HepG2 (cell line): ENCODE measurements around the gene CLN6. TPM values are rescaled to one million over a fixed set of nuclear protein-coding genes. Genes with fewer than 3 reads are reported as not detected.
A peak's percentile ranks its signal among the peaks of the same experiment; 100 is the strongest.

Source experiments
- AKAP8 ChIP-seq: sonication (generic); formaldehyde crosslinking; IDR thresholded peaks from 2 replicates; pipeline ENCODE4 v1.5.1; 2020; ENCODE audit warnings: mild to moderate bottlenecking, missing genetic modification reagents
- CEBPZ ChIP-seq: IDR thresholded peaks from 2 replicates; pipeline ENCODE4 v1.6.1; 2012; ENCODE audit warnings: low read length, improper control_type of control experiment
- DR1 ChIP-seq: sonication (generic); formaldehyde crosslinking; IDR thresholded peaks from 2 replicates; pipeline ENCODE4 v1.8.0; 2021; ENCODE audit warnings: mild to moderate bottlenecking, missing genetic modification reagents, inconsistent platforms
- FOXA3 ChIP-seq: IDR thresholded peaks from 2 replicates; pipeline ENCODE4 v1.6.1; 2016; ENCODE audit warnings: missing genetic modification reagents, missing compliant biosample characterization
- GZF1 ChIP-seq: sonication (generic); formaldehyde crosslinking; IDR thresholded peaks from 2 replicates; pipeline ENCODE4 v1.5.1; 2020; ENCODE audit warnings: mild to moderate bottlenecking, missing genetic modification reagents
- HDAC2 ChIP-seq: sonication (generic); formaldehyde crosslinking; IDR thresholded peaks from 2 replicates; pipeline ENCODE4 v1.4.0; 2020; ENCODE audit warnings: missing genetic modification reagents
- IRF9 ChIP-seq: sonication (generic); formaldehyde crosslinking; IDR thresholded peaks from 2 replicates; pipeline ENCODE4 v1.8.0; 2022; ENCODE audit warnings: missing genetic modification reagents, mild to moderate bottlenecking, borderline replicate concordance
- NFIB ChIP-seq: sonication (generic); formaldehyde crosslinking; IDR thresholded peaks from 2 replicates; pipeline ENCODE4 v1.9.0; 2021; ENCODE audit warnings: missing genetic modification reagents, mild to moderate bottlenecking, borderline replicate concordance
- SIN3A ChIP-seq: IDR thresholded peaks from 2 replicates; pipeline ENCODE4 v1.6.1; 2011; ENCODE audit warnings: low read depth, mild to moderate bottlenecking, control low read depth, low read length, borderline replicate concordance
- SNAPC2 ChIP-seq: sonication (generic); formaldehyde crosslinking; IDR thresholded peaks from 2 replicates; pipeline ENCODE4 v1.8.1; 2022; ENCODE audit warnings: mild to moderate bottlenecking, missing genetic modification reagents
- YEATS4 ChIP-seq: sonication (generic); formaldehyde crosslinking; IDR thresholded peaks from 2 replicates; pipeline ENCODE4 v1.4.0; 2020; ENCODE audit warnings: missing genetic modification reagents, borderline replicate concordance
- ZIK1 ChIP-seq: sonication (generic); formaldehyde crosslinking; IDR thresholded peaks from 2 replicates; pipeline ENCODE4 v1.5.0; 2020; ENCODE audit warnings: mild to moderate bottlenecking, low read depth, missing genetic modification reagents, borderline replicate concordance
- ZKSCAN8 ChIP-seq: IDR thresholded peaks from 2 replicates; pipeline ENCODE4 v1.6.1; 2016; ENCODE audit warnings: borderline replicate concordance, missing genetic modification reagents, missing compliant biosample characterization
- ZNF382 ChIP-seq: sonication (generic); formaldehyde crosslinking; IDR thresholded peaks from 2 replicates; pipeline ENCODE4 v1.5.0; 2020; ENCODE audit warnings: missing genetic modification reagents, mild to moderate bottlenecking, borderline replicate concordance
- ZNF746 ChIP-seq: sonication (generic); formaldehyde crosslinking; IDR thresholded peaks from 2 replicates; pipeline ENCODE4 v1.8.0; 2022; ENCODE audit warnings: mild to moderate bottlenecking, missing genetic modification reagents
- ZNF75D ChIP-seq: sonication (generic); formaldehyde crosslinking; IDR thresholded peaks from 2 replicates; pipeline ENCODE4 v1.8.1; 2023; ENCODE audit warnings: missing genetic modification reagents, mild to moderate bottlenecking, borderline replicate concordance
- polyA plus RNA-seq, 8 experiments: library from polyadenylated mRNA; depleted of rRNA in 3 of 8; stranded (reverse) in 7 of 8; unstranded in 1 of 8; fragments of >200 nt; fragmentation: Illumina TruSeq in 4 of 8; extraction: Trizol in 4 of 8; gene quantifications; 2 replicates each; pipeline versions ENCODE4 v1.2.1 to v1.2.3, GENCODE V29; 2011 to 2016; ENCODE audit warnings: low read depth in 4 of 8, missing spikeins in 1 of 8, mixed read lengths in 1 of 8; ENCODE audit not compliant: insufficient read depth in 1 of 8
- total RNA-seq, 5 experiments: library from RNA; depleted of rRNA; stranded (reverse); fragments of >200 nt; fragmentation: Illumina TruSeq; extraction: Trizol; gene quantifications; 2 replicates each; pipeline ENCODE4 v1.2.3, GENCODE V29; 2016; ENCODE audit warnings: low read depth in 1 of 5
- TF ChIP-seq, protein P1 (sequence below): sonication (generic); formaldehyde crosslinking; IDR thresholded peaks from 2 replicates; pipeline ENCODE4 v1.5.0; 2020; ENCODE audit warnings: mild to moderate bottlenecking, missing genetic modification reagents
- TF ChIP-seq, protein P2 (sequence below): sonication (generic); formaldehyde crosslinking; IDR thresholded peaks from 2 replicates; pipeline ENCODE4 v1.4.0; 2020; ENCODE audit warnings: missing genetic modification reagents, borderline replicate concordance

Gene CLN6
- total and polyA plus RNA-seq, 2 of the 13 experiments (the other 11 are each of a cell fraction or from before 2014, with no cell fraction given): 24.9 to 27.1 TPM

DNA sequence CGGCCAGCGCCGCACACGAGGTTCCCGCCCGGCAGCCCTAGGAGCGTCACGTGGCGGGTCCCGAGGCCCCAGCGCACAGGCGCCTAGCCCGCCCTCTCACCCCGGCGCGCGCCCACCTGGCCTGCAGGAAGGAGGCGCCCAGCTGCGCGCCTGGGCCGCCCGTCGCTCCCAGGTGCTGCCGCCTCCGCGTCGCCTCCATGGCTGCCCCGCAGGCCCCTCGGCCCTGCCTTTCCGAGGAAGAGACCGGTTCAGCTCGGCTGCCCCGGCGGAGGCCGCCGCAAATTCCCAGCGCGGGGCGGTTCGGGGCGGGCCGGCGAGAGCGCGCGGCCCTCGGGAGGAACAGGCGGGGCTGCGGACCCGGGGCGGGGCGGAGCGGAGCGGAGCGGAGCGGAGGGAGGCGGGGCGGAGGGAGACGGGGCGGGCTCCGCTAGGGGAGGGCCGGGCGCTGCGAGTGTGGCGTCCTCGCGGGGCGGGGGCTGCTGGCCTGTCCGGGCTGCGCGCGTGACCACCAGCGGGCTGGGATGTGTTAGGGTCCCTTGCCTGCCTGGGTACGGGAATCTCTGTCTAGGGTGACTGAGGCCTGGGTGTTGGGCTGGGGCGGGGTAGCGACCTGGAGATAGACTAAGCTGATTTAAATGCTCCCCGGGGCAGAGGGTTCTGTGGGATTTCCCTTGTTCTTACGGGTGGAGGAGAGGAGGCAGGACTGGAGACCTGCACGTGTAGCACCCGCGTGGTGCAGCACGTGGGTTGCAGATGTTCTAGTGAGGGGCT lies at the start of gene CLN6 (continued):
- TF ChIP-seq ZNF382: no peak
- peak; percentile 71; the same call in 1 of the 2 replicates for TF ChIP-seq AKAP8
- no peak for TF ChIP-seq HDAC2 (CRISPR knock-in tag)
- TF ChIP-seq DR1 (CRISPR knock-in tag): no peak; the same call in 1 of the 2 replicates
- TF ChIP-seq CEBPZ: no peak
- TF ChIP-seq ZKSCAN8: no peak
- peak; percentile 25; the same call in 1 of the 2 replicates for TF ChIP-seq FOXA3 (CRISPR knock-in tag)
- TF ChIP-seq SNAPC2 (CRISPR knock-in tag): no peak
- TF ChIP-seq YEATS4 (CRISPR knock-in tag): peak; percentile 97
- TF ChIP-seq, protein P1, sequence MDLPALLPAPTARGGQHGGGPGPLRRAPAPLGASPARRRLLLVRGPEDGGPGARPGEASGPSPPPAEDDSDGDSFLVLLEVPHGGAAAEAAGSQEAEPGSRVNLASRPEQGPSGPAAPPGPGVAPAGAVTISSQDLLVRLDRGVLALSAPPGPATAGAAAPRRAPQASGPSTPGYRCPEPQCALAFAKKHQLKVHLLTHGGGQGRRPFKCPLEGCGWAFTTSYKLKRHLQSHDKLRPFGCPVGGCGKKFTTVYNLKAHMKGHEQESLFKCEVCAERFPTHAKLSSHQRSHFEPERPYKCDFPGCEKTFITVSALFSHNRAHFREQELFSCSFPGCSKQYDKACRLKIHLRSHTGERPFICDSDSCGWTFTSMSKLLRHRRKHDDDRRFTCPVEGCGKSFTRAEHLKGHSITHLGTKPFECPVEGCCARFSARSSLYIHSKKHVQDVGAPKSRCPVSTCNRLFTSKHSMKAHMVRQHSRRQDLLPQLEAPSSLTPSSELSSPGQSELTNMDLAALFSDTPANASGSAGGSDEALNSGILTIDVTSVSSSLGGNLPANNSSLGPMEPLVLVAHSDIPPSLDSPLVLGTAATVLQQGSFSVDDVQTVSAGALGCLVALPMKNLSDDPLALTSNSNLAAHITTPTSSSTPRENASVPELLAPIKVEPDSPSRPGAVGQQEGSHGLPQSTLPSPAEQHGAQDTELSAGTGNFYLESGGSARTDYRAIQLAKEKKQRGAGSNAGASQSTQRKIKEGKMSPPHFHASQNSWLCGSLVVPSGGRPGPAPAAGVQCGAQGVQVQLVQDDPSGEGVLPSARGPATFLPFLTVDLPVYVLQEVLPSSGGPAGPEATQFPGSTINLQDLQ (CRISPR knock-in tag): peak; percentile 73; the same call in 1 of the 2 replicates
- no peak for TF ChIP-seq NFIB (CRISPR knock-in tag)
- peak; percentile 21; the same call in 1 of the 2 replicates for TF ChIP-seq ZNF746 (CRISPR knock-in tag)
- no peak for TF ChIP-seq GZF1
- peak; percentile 3; the same call in 1 of the 2 replicates for TF ChIP-seq IRF9
- TF ChIP-seq ZNF75D (CRISPR knock-in tag): no peak
- TF ChIP-seq ZIK1 (CRISPR knock-in tag): peak; percentile 97; the same call in 1 of the 2 replicates
- TF ChIP-seq SIN3A: peak; percentile 43; the same call in 1 of the 2 replicates
- TF ChIP-seq, protein P2, sequence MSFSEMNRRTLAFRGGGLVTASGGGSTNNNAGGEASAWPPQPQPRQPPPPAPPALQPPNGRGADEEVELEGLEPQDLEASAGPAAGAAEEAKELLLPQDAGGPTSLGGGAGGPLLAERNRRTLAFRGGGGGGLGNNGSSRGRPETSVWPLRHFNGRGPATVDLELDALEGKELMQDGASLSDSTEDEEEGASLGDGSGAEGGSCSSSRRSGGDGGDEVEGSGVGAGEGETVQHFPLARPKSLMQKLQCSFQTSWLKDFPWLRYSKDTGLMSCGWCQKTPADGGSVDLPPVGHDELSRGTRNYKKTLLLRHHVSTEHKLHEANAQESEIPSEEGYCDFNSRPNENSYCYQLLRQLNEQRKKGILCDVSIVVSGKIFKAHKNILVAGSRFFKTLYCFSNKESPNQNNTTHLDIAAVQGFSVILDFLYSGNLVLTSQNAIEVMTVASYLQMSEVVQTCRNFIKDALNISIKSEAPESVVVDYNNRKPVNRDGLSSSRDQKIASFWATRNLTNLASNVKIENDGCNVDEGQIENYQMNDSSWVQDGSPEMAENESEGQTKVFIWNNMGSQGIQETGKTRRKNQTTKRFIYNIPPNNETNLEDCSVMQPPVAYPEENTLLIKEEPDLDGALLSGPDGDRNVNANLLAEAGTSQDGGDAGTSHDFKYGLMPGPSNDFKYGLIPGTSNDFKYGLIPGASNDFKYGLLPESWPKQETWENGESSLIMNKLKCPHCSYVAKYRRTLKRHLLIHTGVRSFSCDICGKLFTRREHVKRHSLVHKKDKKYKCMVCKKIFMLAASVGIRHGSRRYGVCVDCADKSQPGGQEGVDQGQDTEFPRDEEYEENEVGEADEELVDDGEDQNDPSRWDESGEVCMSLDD: no peak
